HEK293 (cell line): ENCODE results near the gene CEBPA.
A peak's percentile ranks its signal among the peaks of the same experiment; 100 is the strongest.

ENCODE experiments used
- CTCF ChIA-PET: fragments of 350-600 bp; formaldehyde crosslinking; extraction: SDS; loops from one replicate; lab custom pipeline; 2021; ENCODE audit warnings: antibody characterized with exemption; lab: Yijun Ruan, JAX
- POLR2A ChIA-PET: fragments of 300-600 bp; formaldehyde crosslinking; extraction: SDS; loops from one replicate; lab custom pipeline; 2020; ENCODE audit warnings: antibody characterized with exemption, inconsistent platforms; lab: Yijun Ruan, JAX
- H3K27ac ChIP-seq: fragments of 200-500 bp; sonication (Bioruptor generic); 2 replicates; pipeline ENCODE4 v1.5.1; 2014; ENCODE audit warnings: low read depth, low read length, control low read depth, inconsistent platforms; ENCODE audit errors: extremely low read depth
- H3K36me3 ChIP-seq, 2 experiments: fragments of 200-500 bp in 1 of 2; sonication (Bioruptor generic) in 1 of 2; 1 replicate in 1 of 2; 2 replicates in 1 of 2; pipeline ENCODE4 v1.5.1; 2014 to 2017; ENCODE audit warnings: inconsistent platforms in 2 of 2, low read length in 2 of 2; ENCODE audit not compliant: control insufficient read depth in 2 of 2, insufficient read depth in 1 of 2
- H3K4me1 ChIP-seq: fragments of 200-500 bp; sonication (Bioruptor generic); 2 replicates; pipeline ENCODE4 v1.5.1; 2014; ENCODE audit warnings: mild to moderate bottlenecking, low read length, inconsistent platforms; ENCODE audit not compliant: control insufficient read depth, insufficient read depth
- H3K4me3 ChIP-seq: 2 replicates; pipeline ENCODE4 v1.5.1; 2011; ENCODE audit warnings: low read depth, mild to moderate bottlenecking, control low read depth, low read length, moderate library complexity
- H3K9me3 ChIP-seq: fragments of 200-500 bp; sonication (Bioruptor generic); 2 replicates; pipeline ENCODE4 v1.5.1; 2014; ENCODE audit warnings: low read depth, low read length, inconsistent platforms; ENCODE audit not compliant: control insufficient read depth, insufficient read depth
- GLIS1 ChIP-seq: fragments of 450-650 bp; formaldehyde crosslinking; IDR thresholded peaks from 2 replicates; pipeline ENCODE4 v1.5.1; 2016; ENCODE audit warnings: missing biosample characterization, missing genetic modification characterization
- GLIS2 ChIP-seq: fragments of 450-650 bp; formaldehyde crosslinking; IDR thresholded peaks from 2 replicates; pipeline ENCODE4 v1.5.1; 2016; ENCODE audit warnings: missing biosample characterization, missing genetic modification characterization
- HOXD13 ChIP-seq: sonication (generic); formaldehyde crosslinking; IDR thresholded peaks from 2 replicates; pipeline ENCODE4 v1.8.0; 2022; ENCODE audit warnings: missing genetic modification reagents, borderline replicate concordance
- IKZF3 ChIP-seq: fragments of 450-650 bp; IDR thresholded peaks from 2 replicates; pipeline ENCODE4 v1.5.0; 2018; ENCODE audit warnings: missing biosample characterization, mild to moderate bottlenecking, missing genetic modification characterization, moderate library complexity
- SETDB1 ChIP-seq: IDR thresholded peaks from one replicate; pipeline ENCODE4 v1.6.1; 2017; ENCODE audit warnings: mild to moderate bottlenecking, low read length, moderate library complexity, mixed read lengths; ENCODE audit not compliant: insufficient read length
- ZBTB17 ChIP-seq: fragments of 450-650 bp; formaldehyde crosslinking; IDR thresholded peaks from 2 replicates; pipeline ENCODE4 v1.5.1; 2016; ENCODE audit warnings: missing biosample characterization, missing genetic modification characterization
- ZBTB21 ChIP-seq: fragments of 450-650 bp; formaldehyde crosslinking; IDR thresholded peaks from 2 replicates; pipeline ENCODE4 v1.5.1; 2017; ENCODE audit warnings: missing biosample characterization, missing genetic modification characterization
- ZBTB7A ChIP-seq: fragments of 450-650 bp; formaldehyde crosslinking; IDR thresholded peaks from 2 replicates; pipeline ENCODE4 v1.5.1; 2016; ENCODE audit warnings: low read depth, missing biosample characterization, missing genetic modification characterization
- ZNF223 ChIP-seq: fragments of 450-650 bp; formaldehyde crosslinking; IDR thresholded peaks from 2 replicates; pipeline ENCODE4 v1.5.1; 2016; ENCODE audit warnings: missing biosample characterization, missing genetic modification characterization
- ZNF391 ChIP-seq: fragments of 450-650 bp; formaldehyde crosslinking; IDR thresholded peaks from 2 replicates; pipeline ENCODE4 v1.5.1; 2016; ENCODE audit warnings: low read depth, missing biosample characterization, missing genetic modification characterization, borderline replicate concordance
- ZNF510 ChIP-seq: fragments of 450-650 bp; formaldehyde crosslinking; IDR thresholded peaks from 2 replicates; pipeline ENCODE4 v1.5.1; 2018; ENCODE audit warnings: mild to moderate bottlenecking, missing genetic modification characterization, missing biosample characterization; ENCODE audit not compliant: insufficient replicate concordance
- TF ChIP-seq, protein P1 (sequence below): fragments of 450-650 bp; formaldehyde crosslinking; IDR thresholded peaks from 2 replicates; pipeline ENCODE4 v1.5.1; 2016; ENCODE audit warnings: missing biosample characterization, missing genetic modification characterization
- TF ChIP-seq, protein P2 (sequence below): fragments of 450-650 bp; formaldehyde crosslinking; IDR thresholded peaks from 2 replicates; pipeline ENCODE4 v1.5.1; 2016; ENCODE audit warnings: missing biosample characterization, missing genetic modification characterization
- TF ChIP-seq, protein P3 (sequence below): fragments of 450-650 bp; formaldehyde crosslinking; IDR thresholded peaks from 2 replicates; pipeline ENCODE4 v1.5.1; 2016; ENCODE audit warnings: missing biosample characterization, missing genetic modification characterization
- TF ChIP-seq, protein P4 (sequence below): fragments of 450-650 bp; formaldehyde crosslinking; IDR thresholded peaks from 2 replicates; pipeline ENCODE4 v1.5.1; 2017; ENCODE audit warnings: missing biosample characterization, missing genetic modification characterization
- TF ChIP-seq, protein P5 (sequence below): fragments of 450-650 bp; formaldehyde crosslinking; IDR thresholded peaks from 2 replicates; pipeline ENCODE4 v1.5.0; 2017; ENCODE audit warnings: missing biosample characterization, missing genetic modification characterization, borderline replicate concordance

CEBPA gene

DNA sequence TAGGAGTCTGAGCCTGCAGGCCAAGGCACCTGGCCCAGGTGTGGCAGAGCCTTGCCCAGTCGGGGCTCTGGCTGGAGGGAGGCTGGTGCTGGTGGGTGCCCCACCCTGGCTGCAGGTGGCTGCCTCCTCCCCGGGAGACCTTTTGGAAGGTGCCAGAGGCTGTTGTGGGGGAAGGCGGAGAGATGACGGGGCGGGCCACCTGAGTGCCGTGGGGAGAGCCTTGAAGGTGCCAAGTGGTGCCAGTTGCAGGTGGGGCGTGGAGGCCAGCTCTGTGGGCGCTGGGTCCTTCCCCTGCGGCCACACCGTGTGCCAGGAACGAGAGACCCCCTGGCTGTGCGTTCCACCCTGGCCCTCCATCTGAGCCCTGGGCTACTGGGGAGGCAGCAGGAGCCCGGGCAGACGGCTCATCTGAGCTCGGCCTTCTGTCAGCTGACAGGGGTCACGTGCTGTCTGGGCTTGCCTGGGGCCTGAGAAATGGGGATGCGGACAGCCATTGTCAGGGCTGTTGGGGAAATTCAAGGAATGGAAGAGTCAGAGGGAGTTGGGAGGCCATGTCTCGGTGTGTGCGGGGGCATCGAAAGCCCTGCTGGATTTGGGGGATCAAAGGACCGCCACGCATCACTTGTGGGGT is 20.9 kb downstream of the CEBPA start:
- H3K9me3 ChIP-seq: no peaks in the 10 kb centered on the region
- H3K27ac ChIP-seq: 0 out of 2 replicates have a peak overlapping the region, but pooled peaks have one; percentile 32
- ChIA-PET POLR2A (interaction anchor here (2.5 kb wide), 1 partner anchor 93 kb away, joined by 7 read pairs; the partner anchor contains the start of gene CEBPG), CTCF (interaction anchor here (1.1 to 1.2 kb wide), 2 partner anchors 40 to 46 kb away, joined by 7 to 10 read pairs; no protein-coding TSS in a partner anchor)
- H3K4me1 ChIP-seq: peaks cover 7% of the 10 kb centered on the region
- TF ChIP-seq ZBTB17 (tag by site-specific recombination): no peak
- TF ChIP-seq, protein P1, sequence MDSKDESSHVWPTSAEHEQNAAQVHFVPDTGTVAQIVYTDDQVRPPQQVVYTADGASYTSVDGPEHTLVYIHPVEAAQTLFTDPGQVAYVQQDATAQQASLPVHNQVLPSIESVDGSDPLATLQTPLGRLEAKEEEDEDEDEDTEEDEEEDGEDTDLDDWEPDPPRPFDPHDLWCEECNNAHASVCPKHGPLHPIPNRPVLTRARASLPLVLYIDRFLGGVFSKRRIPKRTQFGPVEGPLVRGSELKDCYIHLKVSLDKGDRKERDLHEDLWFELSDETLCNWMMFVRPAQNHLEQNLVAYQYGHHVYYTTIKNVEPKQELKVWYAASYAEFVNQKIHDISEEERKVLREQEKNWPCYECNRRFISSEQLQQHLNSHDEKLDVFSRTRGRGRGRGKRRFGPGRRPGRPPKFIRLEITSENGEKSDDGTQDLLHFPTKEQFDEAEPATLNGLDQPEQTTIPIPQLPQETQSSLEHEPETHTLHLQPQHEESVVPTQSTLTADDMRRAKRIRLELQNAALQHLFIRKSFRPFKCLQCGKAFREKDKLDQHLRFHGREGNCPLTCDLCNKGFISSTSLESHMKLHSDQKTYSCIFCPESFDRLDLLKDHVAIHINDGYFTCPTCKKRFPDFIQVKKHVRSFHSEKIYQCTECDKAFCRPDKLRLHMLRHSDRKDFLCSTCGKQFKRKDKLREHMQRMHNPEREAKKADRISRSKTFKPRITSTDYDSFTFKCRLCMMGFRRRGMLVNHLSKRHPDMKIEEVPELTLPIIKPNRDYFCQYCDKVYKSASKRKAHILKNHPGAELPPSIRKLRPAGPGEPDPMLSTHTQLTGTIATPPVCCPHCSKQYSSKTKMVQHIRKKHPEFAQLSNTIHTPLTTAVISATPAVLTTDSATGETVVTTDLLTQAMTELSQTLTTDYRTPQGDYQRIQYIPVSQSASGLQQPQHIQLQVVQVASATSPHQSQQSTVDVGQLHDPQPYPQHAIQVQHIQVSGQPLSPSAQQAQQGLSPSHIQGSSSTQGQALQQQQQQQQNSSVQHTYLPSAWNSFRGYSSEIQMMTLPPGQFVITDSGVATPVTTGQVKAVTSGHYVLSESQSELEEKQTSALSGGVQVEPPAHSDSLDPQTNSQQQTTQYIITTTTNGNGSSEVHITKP (tag by site-specific recombination): peak; percentile 62
- no peak for TF ChIP-seq IKZF3 (tag by site-specific recombination)
- 0 out of 2 replicates have a peak, but pooled peaks have one; percentile 9 for TF ChIP-seq GLIS2
- TF ChIP-seq, protein P2, sequence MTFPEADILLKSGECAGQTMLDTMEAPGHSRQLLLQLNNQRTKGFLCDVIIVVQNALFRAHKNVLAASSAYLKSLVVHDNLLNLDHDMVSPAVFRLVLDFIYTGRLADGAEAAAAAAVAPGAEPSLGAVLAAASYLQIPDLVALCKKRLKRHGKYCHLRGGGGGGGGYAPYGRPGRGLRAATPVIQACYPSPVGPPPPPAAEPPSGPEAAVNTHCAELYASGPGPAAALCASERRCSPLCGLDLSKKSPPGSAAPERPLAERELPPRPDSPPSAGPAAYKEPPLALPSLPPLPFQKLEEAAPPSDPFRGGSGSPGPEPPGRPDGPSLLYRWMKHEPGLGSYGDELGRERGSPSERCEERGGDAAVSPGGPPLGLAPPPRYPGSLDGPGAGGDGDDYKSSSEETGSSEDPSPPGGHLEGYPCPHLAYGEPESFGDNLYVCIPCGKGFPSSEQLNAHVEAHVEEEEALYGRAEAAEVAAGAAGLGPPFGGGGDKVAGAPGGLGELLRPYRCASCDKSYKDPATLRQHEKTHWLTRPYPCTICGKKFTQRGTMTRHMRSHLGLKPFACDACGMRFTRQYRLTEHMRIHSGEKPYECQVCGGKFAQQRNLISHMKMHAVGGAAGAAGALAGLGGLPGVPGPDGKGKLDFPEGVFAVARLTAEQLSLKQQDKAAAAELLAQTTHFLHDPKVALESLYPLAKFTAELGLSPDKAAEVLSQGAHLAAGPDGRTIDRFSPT: peak; percentile 69
- no peak for TF ChIP-seq ZNF510 (tag by site-specific recombination)
- no peak for TF ChIP-seq HOXD13
- no peak overlapping the region for H3K4me3 ChIP-seq
- H3K36me3 ChIP-seq: no peaks in the 10 kb centered on the region

DNA sequence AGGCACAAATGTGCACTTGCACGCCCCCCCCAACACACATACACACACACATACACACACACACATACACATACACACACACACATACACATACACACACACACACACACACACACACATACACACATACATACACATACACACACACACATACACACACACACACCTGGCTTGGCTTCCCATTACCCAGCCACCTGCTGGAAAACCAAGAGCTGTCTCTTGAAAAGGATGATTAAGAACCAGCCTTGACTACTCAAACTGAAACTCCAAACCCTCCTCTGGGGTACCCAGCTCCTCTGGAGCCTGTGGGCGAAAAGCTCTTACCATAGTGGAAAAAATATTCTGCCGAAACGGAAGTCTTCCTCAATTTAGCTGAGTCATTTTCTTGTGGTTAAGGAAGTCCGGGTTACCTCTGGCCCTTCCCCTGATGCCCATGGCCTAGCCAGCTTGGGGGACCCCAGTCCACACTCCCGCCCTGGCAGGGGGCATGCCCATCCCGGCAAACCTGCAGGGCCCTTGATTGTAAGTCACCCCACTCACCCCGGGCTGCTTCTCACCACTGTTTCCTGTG is 21.9 kb downstream of the CEBPA start:
- CTCF ChIA-PET: interaction anchor here (0.6 to 1.2 kb wide), 4 partner anchors 9 to 95 kb away, joined by 3 to 10 read pairs (median 5); no protein-coding TSS in a partner anchor
- Histone ChIP-seq H3K36me3 (no peaks in the 10 kb centered on the region), H3K9me3 (no peaks in the 10 kb centered on the region), H3K4me3 (no peak overlapping the region), H3K4me1 (peaks cover 7% of the 10 kb centered on the region), H3K27ac (peak overlapping the region; percentile 32; the same call in 1 of the 2 replicates)
- POLR2A ChIA-PET: interaction anchor here (2.5 kb wide), 1 partner anchor 94 kb away, joined by 7 read pairs; the partner anchor contains the start of gene CEBPG
- TF ChIP-seq, protein P3, sequence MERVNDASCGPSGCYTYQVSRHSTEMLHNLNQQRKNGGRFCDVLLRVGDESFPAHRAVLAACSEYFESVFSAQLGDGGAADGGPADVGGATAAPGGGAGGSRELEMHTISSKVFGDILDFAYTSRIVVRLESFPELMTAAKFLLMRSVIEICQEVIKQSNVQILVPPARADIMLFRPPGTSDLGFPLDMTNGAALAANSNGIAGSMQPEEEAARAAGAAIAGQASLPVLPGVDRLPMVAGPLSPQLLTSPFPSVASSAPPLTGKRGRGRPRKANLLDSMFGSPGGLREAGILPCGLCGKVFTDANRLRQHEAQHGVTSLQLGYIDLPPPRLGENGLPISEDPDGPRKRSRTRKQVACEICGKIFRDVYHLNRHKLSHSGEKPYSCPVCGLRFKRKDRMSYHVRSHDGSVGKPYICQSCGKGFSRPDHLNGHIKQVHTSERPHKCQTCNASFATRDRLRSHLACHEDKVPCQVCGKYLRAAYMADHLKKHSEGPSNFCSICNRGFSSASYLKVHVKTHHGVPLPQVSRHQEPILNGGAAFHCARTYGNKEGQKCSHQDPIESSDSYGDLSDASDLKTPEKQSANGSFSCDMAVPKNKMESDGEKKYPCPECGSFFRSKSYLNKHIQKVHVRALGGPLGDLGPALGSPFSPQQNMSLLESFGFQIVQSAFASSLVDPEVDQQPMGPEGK (tag by site-specific recombination): 0 out of 2 replicates have a peak, but pooled peaks have one; percentile 35
- TF ChIP-seq ZBTB7A (tag by site-specific recombination) (0 out of 2 replicates have a peak, but pooled peaks have one; percentile 19), ZNF391 (peak; percentile 46; the same call in 1 of the 2 replicates), GLIS1 (tag by site-specific recombination) (no peak), SETDB1 (no peak), ZNF223 (tag by site-specific recombination) (0 out of 2 replicates have a peak, but pooled peaks have one; percentile 34), ZBTB21 (tag by site-specific recombination) (0 out of 2 replicates have a peak, but pooled peaks have one; percentile 22)
- TF ChIP-seq, protein P4, sequence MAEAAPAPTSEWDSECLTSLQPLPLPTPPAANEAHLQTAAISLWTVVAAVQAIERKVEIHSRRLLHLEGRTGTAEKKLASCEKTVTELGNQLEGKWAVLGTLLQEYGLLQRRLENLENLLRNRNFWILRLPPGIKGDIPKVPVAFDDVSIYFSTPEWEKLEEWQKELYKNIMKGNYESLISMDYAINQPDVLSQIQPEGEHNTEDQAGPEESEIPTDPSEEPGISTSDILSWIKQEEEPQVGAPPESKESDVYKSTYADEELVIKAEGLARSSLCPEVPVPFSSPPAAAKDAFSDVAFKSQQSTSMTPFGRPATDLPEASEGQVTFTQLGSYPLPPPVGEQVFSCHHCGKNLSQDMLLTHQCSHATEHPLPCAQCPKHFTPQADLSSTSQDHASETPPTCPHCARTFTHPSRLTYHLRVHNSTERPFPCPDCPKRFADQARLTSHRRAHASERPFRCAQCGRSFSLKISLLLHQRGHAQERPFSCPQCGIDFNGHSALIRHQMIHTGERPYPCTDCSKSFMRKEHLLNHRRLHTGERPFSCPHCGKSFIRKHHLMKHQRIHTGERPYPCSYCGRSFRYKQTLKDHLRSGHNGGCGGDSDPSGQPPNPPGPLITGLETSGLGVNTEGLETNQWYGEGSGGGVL: peak; percentile 30; the same call in 1 of the 2 replicates
- TF ChIP-seq, protein P5, sequence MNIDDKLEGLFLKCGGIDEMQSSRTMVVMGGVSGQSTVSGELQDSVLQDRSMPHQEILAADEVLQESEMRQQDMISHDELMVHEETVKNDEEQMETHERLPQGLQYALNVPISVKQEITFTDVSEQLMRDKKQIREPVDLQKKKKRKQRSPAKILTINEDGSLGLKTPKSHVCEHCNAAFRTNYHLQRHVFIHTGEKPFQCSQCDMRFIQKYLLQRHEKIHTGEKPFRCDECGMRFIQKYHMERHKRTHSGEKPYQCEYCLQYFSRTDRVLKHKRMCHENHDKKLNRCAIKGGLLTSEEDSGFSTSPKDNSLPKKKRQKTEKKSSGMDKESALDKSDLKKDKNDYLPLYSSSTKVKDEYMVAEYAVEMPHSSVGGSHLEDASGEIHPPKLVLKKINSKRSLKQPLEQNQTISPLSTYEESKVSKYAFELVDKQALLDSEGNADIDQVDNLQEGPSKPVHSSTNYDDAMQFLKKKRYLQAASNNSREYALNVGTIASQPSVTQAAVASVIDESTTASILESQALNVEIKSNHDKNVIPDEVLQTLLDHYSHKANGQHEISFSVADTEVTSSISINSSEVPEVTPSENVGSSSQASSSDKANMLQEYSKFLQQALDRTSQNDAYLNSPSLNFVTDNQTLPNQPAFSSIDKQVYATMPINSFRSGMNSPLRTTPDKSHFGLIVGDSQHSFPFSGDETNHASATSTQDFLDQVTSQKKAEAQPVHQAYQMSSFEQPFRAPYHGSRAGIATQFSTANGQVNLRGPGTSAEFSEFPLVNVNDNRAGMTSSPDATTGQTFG (tag by site-specific recombination): peak; percentile 78; the same call in 1 of the 2 replicates
- TF ChIP-seq, protein P2: peak; percentile 62; the same call in 1 of the 2 replicates
